A673 (cell line): ENCODE data around the gene KRTAP25-1. TPM values are rescaled to one million over a fixed set of nuclear protein-coding genes. Genes with fewer than 3 reads are reported as not detected.

ENCODE experiments used
- BruUV-seq: library from RNA; stranded (reverse); fragments of 400-500 nt; replicated peaks from 2 replicates; lab custom pipeline; 2021; lab: Mats Ljungman, UMichigan
- CTCF ChIA-PET: fragments of 300-600 bp; sonication (Branson Sonifier 250); formaldehyde crosslinking; loops from one replicate; lab custom pipeline; 2022; ENCODE audit warnings: antibody characterized with exemption; lab: Charles Lee
- POLR2A ChIA-PET: fragments of 300-600 bp; sonication (Branson Sonifier 250); formaldehyde crosslinking; loops from one replicate; lab custom pipeline; 2022; ENCODE audit warnings: antibody characterized with exemption; ENCODE audit not compliant: low non-redundant PET; lab: Charles Lee
- DNase-seq: peaks from one replicate; pipeline ENCODE4 v3.0.0-alpha.2; 2015; ENCODE audit warnings: low spot score
- H3K27ac ChIP-seq: fragments of 200-600 bp; sonication (generic); 2 replicates; pipeline ENCODE4 v1.5.1; 2016; ENCODE audit warnings: mixed run types, low read depth, mild to moderate bottlenecking, mixed read lengths, antibody characterized with exemption, low read length; ENCODE audit not compliant: poor library complexity, severe bottlenecking
- H3K27me3 ChIP-seq: fragments of 200-600 bp; sonication (generic); replicated peaks from 2 replicates; pipeline ENCODE4 v1.6.1; 2017; ENCODE audit warnings: mixed run types, low read depth, mild to moderate bottlenecking, mixed read lengths, antibody characterized with exemption, low read length; ENCODE audit not compliant: insufficient read depth, poor library complexity
- H3K36me3 ChIP-seq: fragments of 200-600 bp; sonication (generic); 2 replicates; pipeline ENCODE4 v1.6.1; 2016; ENCODE audit warnings: mixed run types, mild to moderate bottlenecking, mixed read lengths, antibody characterized with exemption, low read length; ENCODE audit not compliant: insufficient read depth, poor library complexity, severe bottlenecking
- H3K4me1 ChIP-seq: fragments of 200-600 bp; sonication (generic); 2 replicates; pipeline ENCODE4 v1.6.1; 2017; ENCODE audit warnings: mixed run types, mild to moderate bottlenecking, mixed read lengths, antibody characterized with exemption, low read length; ENCODE audit not compliant: insufficient read depth, poor library complexity, severe bottlenecking
- H3K4me3 ChIP-seq: fragments of 200-600 bp; sonication (generic); 2 replicates; pipeline ENCODE4 v1.5.1; 2016; ENCODE audit warnings: low read depth, mixed run types, mild to moderate bottlenecking, mixed read lengths, low read length; ENCODE audit not compliant: poor library complexity, severe bottlenecking
- H3K9me3 ChIP-seq: fragments of 200-600 bp; sonication (generic); 2 replicates; pipeline ENCODE4 v1.6.1; 2016; ENCODE audit warnings: mixed run types, low read depth, mild to moderate bottlenecking, mixed read lengths, antibody characterized with exemption, low read length; ENCODE audit not compliant: poor library complexity, severe bottlenecking
- CTCF ChIP-seq: fragments of 300-800, 200-600 bp; sonication (generic); conservative IDR thresholded peaks from 2 replicates; pipeline ENCODE4 v1.5.1; 2017; ENCODE audit warnings: low read depth, mild to moderate bottlenecking, antibody characterized with exemption, low read length, moderate library complexity, mixed read lengths
- EZH2 ChIP-seq: fragments of 200-600 bp; sonication (generic); IDR thresholded peaks from 2 replicates; pipeline ENCODE4 v1.6.1; 2017; ENCODE audit warnings: borderline replicate concordance, low read depth, mild to moderate bottlenecking, mixed read lengths, antibody characterized with exemption, low read length; ENCODE audit not compliant: poor library complexity, severe bottlenecking
- intact Hi-C: fragments of 100-400 bp; cut with micrococcal nuclease; formaldehyde crosslinking; loops from one replicate; pipeline ENCODE4 v1.10.0; 2022; ENCODE audit not compliant: unreplicated experiment
- total RNA-seq: library from RNA; stranded (reverse); gene quantifications from 2 replicates; pipeline ENCODE4 v1.2.3, GENCODE V29; 2021

The KRTAP25-1 gene
- total RNA-seq, 1 experiment from 2014 or later, result not detected

- intact Hi-C loops, result no loop called here
- Histone ChIP-seq H3K36me3 (no peaks in the 10 kb centered on the region), H3K4me3 (no peak overlapping the region), H3K27ac (no peak overlapping the region), H3K4me1 (no peaks in the 10 kb centered on the region), H3K9me3 (no peaks in the 10 kb centered on the region), H3K27me3 (peaks cover 3% of the 10 kb centered on the region)
- ChIA-PET CTCF (no interaction called here), POLR2A (no interaction called here)
- no TSS peak for BruUV-seq
- DNase-seq, result no peak
- TF ChIP-seq EZH2 (no peak), CTCF (no peak)
Observed at GRCh38 chr21:30332681-30333080, 43.4 kb upstream of the KRTAP25-1 start.

DNA sequence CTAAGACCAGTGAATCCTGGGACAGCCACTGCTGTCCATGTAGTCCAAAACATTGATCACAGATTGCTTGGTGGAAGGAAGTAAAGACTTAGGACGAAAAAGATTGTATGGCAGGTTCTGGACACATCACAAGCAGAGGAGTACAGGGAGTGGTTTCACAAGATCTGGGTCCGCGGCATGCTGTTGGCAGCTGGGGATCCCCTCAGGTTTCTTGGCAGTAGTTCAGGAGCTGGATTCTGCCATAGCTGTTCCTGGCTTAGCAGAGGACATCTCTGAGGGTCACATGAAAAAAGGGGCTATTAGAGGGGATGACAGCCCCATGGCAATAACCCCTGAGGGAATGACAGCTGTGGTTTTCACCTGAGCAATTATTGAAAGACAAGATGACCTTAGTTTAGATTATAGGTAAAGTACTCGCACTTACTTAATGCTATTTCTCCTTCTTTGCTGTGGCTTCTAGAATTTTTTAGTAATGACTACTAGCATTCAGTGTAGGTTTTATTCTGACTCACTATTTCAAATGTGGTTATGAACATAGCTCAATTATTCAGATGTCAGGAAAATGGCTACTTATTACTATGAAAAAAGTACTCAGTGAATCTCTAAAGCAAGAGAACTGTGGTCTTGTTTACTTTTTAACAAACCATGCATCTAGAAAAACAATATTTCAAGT lies 40.0 kb upstream of the KRTAP25-1 start:
- POLR2A ChIA-PET, result no interaction called here

DNA sequence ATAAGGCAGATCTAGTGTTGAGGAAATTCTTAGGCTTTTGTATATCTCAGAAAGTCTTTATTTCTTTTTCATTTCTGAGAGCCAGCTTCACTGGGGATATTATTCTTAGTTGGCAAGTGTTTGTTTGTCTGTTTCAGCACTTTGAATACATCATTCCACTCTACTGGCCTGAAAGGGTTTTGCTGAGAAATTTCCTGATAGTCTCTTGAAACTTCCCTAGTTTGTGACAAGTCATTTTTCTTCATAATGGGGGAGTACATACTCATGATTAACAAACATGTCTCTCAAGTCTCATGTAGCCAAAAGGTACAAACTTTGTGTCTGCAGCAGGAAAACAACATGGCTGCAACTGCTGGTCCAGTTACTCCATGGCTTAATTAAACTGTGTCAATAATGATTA lies 37.1 kb upstream of the KRTAP25-1 start:
- no peaks in the 10 kb centered on the region for H3K36me3 ChIP-seq
- H3K27ac ChIP-seq, result no peak overlapping the region
- CTCF ChIA-PET, result no interaction called here
- POLR2A ChIA-PET, result no interaction called here
- no peaks in the 10 kb centered on the region for H3K9me3 ChIP-seq
- no peak overlapping the region for H3K4me3 ChIP-seq
- H3K4me1 ChIP-seq, result no peaks in the 10 kb centered on the region
- TF ChIP-seq EZH2 (no peak), CTCF (no peak)
- no peaks in the 10 kb centered on the region for H3K27me3 ChIP-seq
- intact Hi-C loops, result no loop called here
- DNase-seq, result no peak
- BruUV-seq, result no TSS peak

More for the DNA sequence above, 40.0 kb upstream of the KRTAP25-1 start:
- no peak overlapping the region for H3K4me3 ChIP-seq
- no peak for DNase-seq
- no TSS peak for BruUV-seq
- H3K4me1 ChIP-seq, result no peaks in the 10 kb centered on the region
- no peaks in the 10 kb centered on the region for H3K9me3 ChIP-seq
- CTCF ChIA-PET, result no interaction called here
- TF ChIP-seq CTCF, result no peak
- no peak for TF ChIP-seq EZH2
- H3K36me3 ChIP-seq, result no peaks in the 10 kb centered on the region
- H3K27me3 ChIP-seq, result peaks cover 3% of the 10 kb centered on the region
- intact Hi-C loops, result no loop called here
- no peak overlapping the region for H3K27ac ChIP-seq
